HG02610 (cell line): ENCODE data around the gene KRT4.

Experiments
- ATAC-seq: cut with Tn5 transposase; IDR thresholded peaks from one replicate; pipeline ENCODE4 v1.9.1; 2021; ENCODE audit warnings: mild to moderate bottlenecking, moderate library complexity; ENCODE audit not compliant: unreplicated experiment

KRT4 gene

GRCh38 chr12:52809166-52809565 lies 4.8 kb downstream of the KRT4 start:
- ATAC-seq: no peak

GRCh38 chr12:52808573-52809160 lies 5.2 kb downstream of the KRT4 start:
- no peak for ATAC-seq

- ATAC-seq: no peak
Measured at GRCh38 chr12:52807544-52808470, 6.1 kb downstream of the KRT4 start.

- ATAC-seq: no peak
Measured at GRCh38 chr12:52806821-52807543, 6.9 kb downstream of the KRT4 start.

- no peak for ATAC-seq
Measured at GRCh38 chr12:52806169-52806811, 7.6 kb downstream of the KRT4 start.

GRCh38 chr12:52805739-52806138 lies 8.2 kb downstream of the KRT4 start:
- ATAC-seq: no peak

GRCh38 chr12:52805000-52805399 lies 8.9 kb downstream of the KRT4 start:
- no peak for ATAC-seq

- no peak for ATAC-seq
Measured at GRCh38 chr12:52802442-52802841, 11.5 kb downstream of the KRT4 start.

GRCh38 chr12:52801773-52802172 lies 12.1 kb downstream of the KRT4 start:
- ATAC-seq: no peak

GRCh38 chr12:52800259-52800917 lies 13.5 kb downstream of the KRT4 start:
- ATAC-seq: no peak

GRCh38 chr12:52799505-52800211 lies 14.3 kb downstream of the KRT4 start:
- ATAC-seq: no peak

- no peak for ATAC-seq
Measured at GRCh38 chr12:52798671-52799504, 15.0 kb downstream of the KRT4 start.

GRCh38 chr12:52798003-52798670 lies 15.8 kb downstream of the KRT4 start:
- no peak for ATAC-seq

GRCh38 chr12:52797529-52797894 lies 16.4 kb downstream of the KRT4 start:
- ATAC-seq: no peak

- ATAC-seq: no peak
Measured at GRCh38 chr12:52796839-52797528, 16.9 kb downstream of the KRT4 start.

- ATAC-seq: no peak
Measured at GRCh38 chr12:52796429-52796794, 17.5 kb downstream of the KRT4 start.

GRCh38 chr12:52795694-52796428 lies 18.1 kb downstream of the KRT4 start, which contains the start of gene KRT3:
KRT3 (minus strand) TSS chr12:52796117; CDS start chr12:52796042, 75 bp downstream.
- no peak for ATAC-seq
